ENCODE measurements around the gene BANK1.

Gene BANK1

GRCh38 chr4:102022343-102022742 lies 231.8 kb downstream of the BANK1 start:
- Histone ChIP-seq H3K27ac (replicated peaks) (no peak overlapping the region), H3K27me3 (ENCODE audit: insufficient read depth, poor library complexity, severe bottlenecking) (no peaks in the 10 kb centered on the region), H3K4me3 (replicated peaks; ENCODE audit: insufficient read depth, low read length) (no peak overlapping the region)
- TF ChIP-seq SPI1 (IDR thresholded peaks at IDR 0.05; ENCODE audit: borderline replicate concordance, low read depth), result no peak
- TF ChIP-seq, protein P1, sequence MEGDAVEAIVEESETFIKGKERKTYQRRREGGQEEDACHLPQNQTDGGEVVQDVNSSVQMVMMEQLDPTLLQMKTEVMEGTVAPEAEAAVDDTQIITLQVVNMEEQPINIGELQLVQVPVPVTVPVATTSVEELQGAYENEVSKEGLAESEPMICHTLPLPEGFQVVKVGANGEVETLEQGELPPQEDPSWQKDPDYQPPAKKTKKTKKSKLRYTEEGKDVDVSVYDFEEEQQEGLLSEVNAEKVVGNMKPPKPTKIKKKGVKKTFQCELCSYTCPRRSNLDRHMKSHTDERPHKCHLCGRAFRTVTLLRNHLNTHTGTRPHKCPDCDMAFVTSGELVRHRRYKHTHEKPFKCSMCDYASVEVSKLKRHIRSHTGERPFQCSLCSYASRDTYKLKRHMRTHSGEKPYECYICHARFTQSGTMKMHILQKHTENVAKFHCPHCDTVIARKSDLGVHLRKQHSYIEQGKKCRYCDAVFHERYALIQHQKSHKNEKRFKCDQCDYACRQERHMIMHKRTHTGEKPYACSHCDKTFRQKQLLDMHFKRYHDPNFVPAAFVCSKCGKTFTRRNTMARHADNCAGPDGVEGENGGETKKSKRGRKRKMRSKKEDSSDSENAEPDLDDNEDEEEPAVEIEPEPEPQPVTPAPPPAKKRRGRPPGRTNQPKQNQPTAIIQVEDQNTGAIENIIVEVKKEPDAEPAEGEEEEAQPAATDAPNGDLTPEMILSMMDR (IDR thresholded peaks at IDR 0.05; ENCODE audit: insufficient read depth, low read length), result no peak
- no peak for TF ChIP-seq POLR2AphosphoS5 (IDR thresholded peaks at IDR 0.05; ENCODE audit: low read depth)
- DNase-seq (ENCODE audit: low read depth in 1 of 2, low spot score in 1 of 2), result no peak

DNA sequence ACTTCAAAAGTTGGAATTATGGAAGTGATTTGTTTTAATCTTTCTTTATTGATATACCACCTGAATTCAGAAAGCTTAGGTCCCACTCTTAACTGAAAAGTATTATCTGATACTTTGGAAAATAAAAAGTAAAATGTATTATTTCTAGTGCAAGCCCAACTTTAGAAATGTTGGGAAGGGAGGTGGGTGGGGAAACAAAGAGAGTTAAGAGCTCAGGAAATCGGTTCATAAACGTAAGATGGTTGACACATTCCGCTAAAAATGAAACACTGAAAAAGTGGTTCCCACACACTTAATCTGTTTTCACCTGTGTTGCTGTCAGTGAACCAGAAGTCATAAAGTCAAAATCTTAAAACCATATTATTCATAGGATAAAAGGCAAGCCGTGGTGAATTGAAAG lies 237.4 kb downstream of the BANK1 start:
- no peak for DNase-seq (ENCODE audit: low read depth in 1 of 2, low spot score in 1 of 2)
- Histone ChIP-seq H3K4me3 (replicated peaks; ENCODE audit: insufficient read depth, low read length) (no peak overlapping the region), H3K27me3 (ENCODE audit: insufficient read depth, poor library complexity, severe bottlenecking) (no peaks in the 10 kb centered on the region), H3K27ac (replicated peaks) (no peak overlapping the region)
- TF ChIP-seq, protein P2, sequence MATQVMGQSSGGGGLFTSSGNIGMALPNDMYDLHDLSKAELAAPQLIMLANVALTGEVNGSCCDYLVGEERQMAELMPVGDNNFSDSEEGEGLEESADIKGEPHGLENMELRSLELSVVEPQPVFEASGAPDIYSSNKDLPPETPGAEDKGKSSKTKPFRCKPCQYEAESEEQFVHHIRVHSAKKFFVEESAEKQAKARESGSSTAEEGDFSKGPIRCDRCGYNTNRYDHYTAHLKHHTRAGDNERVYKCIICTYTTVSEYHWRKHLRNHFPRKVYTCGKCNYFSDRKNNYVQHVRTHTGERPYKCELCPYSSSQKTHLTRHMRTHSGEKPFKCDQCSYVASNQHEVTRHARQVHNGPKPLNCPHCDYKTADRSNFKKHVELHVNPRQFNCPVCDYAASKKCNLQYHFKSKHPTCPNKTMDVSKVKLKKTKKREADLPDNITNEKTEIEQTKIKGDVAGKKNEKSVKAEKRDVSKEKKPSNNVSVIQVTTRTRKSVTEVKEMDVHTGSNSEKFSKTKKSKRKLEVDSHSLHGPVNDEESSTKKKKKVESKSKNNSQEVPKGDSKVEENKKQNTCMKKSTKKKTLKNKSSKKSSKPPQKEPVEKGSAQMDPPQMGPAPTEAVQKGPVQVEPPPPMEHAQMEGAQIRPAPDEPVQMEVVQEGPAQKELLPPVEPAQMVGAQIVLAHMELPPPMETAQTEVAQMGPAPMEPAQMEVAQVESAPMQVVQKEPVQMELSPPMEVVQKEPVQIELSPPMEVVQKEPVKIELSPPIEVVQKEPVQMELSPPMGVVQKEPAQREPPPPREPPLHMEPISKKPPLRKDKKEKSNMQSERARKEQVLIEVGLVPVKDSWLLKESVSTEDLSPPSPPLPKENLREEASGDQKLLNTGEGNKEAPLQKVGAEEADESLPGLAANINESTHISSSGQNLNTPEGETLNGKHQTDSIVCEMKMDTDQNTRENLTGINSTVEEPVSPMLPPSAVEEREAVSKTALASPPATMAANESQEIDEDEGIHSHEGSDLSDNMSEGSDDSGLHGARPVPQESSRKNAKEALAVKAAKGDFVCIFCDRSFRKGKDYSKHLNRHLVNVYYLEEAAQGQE (IDR thresholded peaks at IDR 0.05; ENCODE audit: insufficient replicate concordance, low read depth), result no peak
- no peak for TF ChIP-seq SPI1 (IDR thresholded peaks at IDR 0.05; ENCODE audit: borderline replicate concordance, low read depth)

DNA sequence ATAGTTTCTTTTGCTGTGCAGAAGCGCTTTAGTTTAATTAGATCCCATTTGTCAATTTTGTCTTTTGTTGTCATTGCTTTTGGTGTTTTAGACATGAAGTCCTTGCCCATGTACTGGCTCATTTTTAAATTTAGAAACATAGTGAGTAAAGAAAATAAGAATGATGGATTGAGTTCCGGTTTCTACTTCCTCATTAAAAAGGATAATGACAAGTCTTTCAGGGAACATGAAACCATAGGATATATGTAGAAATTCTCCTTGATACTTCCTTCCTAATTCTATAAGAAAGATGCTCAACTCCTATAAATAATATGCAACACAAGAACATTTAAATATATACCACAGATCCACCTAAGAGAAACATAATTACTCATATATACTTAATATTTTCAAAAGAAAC lies 240.9 kb downstream of the BANK1 start:
- DNase-seq (ENCODE audit: low read depth in 1 of 2, low spot score in 1 of 2), result no peak
- Histone ChIP-seq H3K27ac (replicated peaks) (no peak overlapping the region), H3K4me3 (replicated peaks; ENCODE audit: insufficient read depth, low read length) (no peak overlapping the region), H3K27me3 (ENCODE audit: insufficient read depth, poor library complexity, severe bottlenecking) (no peaks in the 10 kb centered on the region)
- peak; percentile 34; the same call in 1 of the 2 replicates for TF ChIP-seq SPI1 (IDR thresholded peaks at IDR 0.05; ENCODE audit: borderline replicate concordance, low read depth)
- no peak for TF ChIP-seq POLR2AphosphoS5 (IDR thresholded peaks at IDR 0.05; ENCODE audit: low read depth)

DNA sequence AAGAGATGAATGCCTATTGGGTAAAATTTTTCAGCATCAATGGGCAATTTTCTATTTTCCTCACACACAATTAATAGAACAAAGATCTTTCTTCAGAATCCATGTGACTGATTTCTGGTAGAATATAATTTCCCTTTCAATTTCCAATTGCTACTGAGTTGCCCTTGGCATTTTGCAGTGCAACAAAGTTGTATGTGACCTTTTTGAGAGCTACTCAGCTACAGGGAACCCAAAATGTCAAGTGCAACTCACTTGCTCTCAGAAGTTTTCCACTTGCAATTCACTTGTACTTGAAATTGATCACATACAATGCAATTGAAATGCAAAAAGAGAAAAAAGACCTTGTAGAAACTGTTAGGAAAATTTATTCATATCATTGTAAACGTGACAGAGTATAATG lies 245.5 kb downstream of the BANK1 start:
- TF ChIP-seq GABPA (IDR thresholded peaks at IDR 0.05; ENCODE audit: low read depth) (no peak), SPI1 (IDR thresholded peaks at IDR 0.05; ENCODE audit: borderline replicate concordance, low read depth) (no peak), POLR2AphosphoS5 (IDR thresholded peaks at IDR 0.05; ENCODE audit: low read depth) (no peak)
- TF ChIP-seq, protein P1 (IDR thresholded peaks at IDR 0.05; ENCODE audit: insufficient read depth, low read length), result no peak
- TF ChIP-seq, protein P2 (IDR thresholded peaks at IDR 0.05; ENCODE audit: insufficient replicate concordance, low read depth), result no peak
- no peak for DNase-seq (ENCODE audit: low read depth in 1 of 2, low spot score in 1 of 2)
- H3K4me3 ChIP-seq (replicated peaks; ENCODE audit: insufficient read depth, low read length), result no peak overlapping the region
- H3K27ac ChIP-seq (replicated peaks), result no peak overlapping the region
- no peaks in the 10 kb centered on the region for H3K27me3 ChIP-seq (ENCODE audit: insufficient read depth, poor library complexity, severe bottlenecking)

- Histone ChIP-seq H3K27me3 (ENCODE audit: insufficient read depth, poor library complexity, severe bottlenecking) (no peaks in the 10 kb centered on the region), H3K27ac (replicated peaks) (no peak overlapping the region), H3K4me3 (replicated peaks; ENCODE audit: insufficient read depth, low read length) (no peak overlapping the region)
- DNase-seq (ENCODE audit: low read depth in 1 of 2, low spot score in 1 of 2), result no peak
- TF ChIP-seq SPI1 (IDR thresholded peaks at IDR 0.05; ENCODE audit: borderline replicate concordance, low read depth) (no peak), GABPA (IDR thresholded peaks at IDR 0.05; ENCODE audit: low read depth) (no peak), POLR2AphosphoS5 (IDR thresholded peaks at IDR 0.05; ENCODE audit: low read depth) (no peak)
- TF ChIP-seq, protein P2 (IDR thresholded peaks at IDR 0.05; ENCODE audit: insufficient replicate concordance, low read depth), result no peak
- TF ChIP-seq, protein P1 (IDR thresholded peaks at IDR 0.05; ENCODE audit: insufficient read depth, low read length), result no peak
Observed at GRCh38 chr4:102036619-102037376, 246.3 kb downstream of the BANK1 start.

Data from HL-60 (cell line).